GM23338 (cell line): ENCODE data around the gene GALNT13. TPM values are rescaled to one million over a fixed set of nuclear protein-coding genes. Genes with fewer than 3 reads are reported as not detected.

Experiments used
- ATAC-seq: fragments of 200-7000 bp; cut with Tn5 transposase; 3 replicates; pipeline ENCODE4 v1.9.1; 2020
- DNase-seq: peaks from one replicate; pipeline ENCODE4 v3.0.0-alpha.2; 2015; ENCODE audit warnings: low spot score
- H2AFZ ChIP-seq: fragments of 200-600 bp; sonication (generic); 2 replicates; pipeline ENCODE4 v1.8.0; 2016; ENCODE audit warnings: antibody characterized with exemption, mild to moderate bottlenecking, moderate library complexity
- H3F3A ChIP-seq: fragments of 200-600 bp; sonication (generic); replicated peaks from 2 replicates; pipeline ENCODE4 v1.8.0; 2017; ENCODE audit warnings: antibody characterized with exemption, mixed run types, low read depth
- H3K27ac ChIP-seq: fragments of 200-600 bp; sonication (generic); 2 replicates; pipeline ENCODE4 v1.6.1; 2016; ENCODE audit warnings: low read depth
- H3K27me3 ChIP-seq: fragments of 200-600 bp; sonication (generic); 2 replicates; pipeline ENCODE4 v1.8.0; 2016; ENCODE audit warnings: mild to moderate bottlenecking, mixed run types, moderate library complexity; ENCODE audit not compliant: insufficient read depth
- H3K36me3 ChIP-seq: fragments of 200-600 bp; sonication (generic); 2 replicates; pipeline ENCODE4 v1.8.0; 2016; ENCODE audit warnings: mild to moderate bottlenecking; ENCODE audit not compliant: insufficient read depth
- H3K4me1 ChIP-seq: fragments of 200-600 bp; sonication (generic); 2 replicates; pipeline ENCODE4 v1.8.0; 2016; ENCODE audit warnings: mild to moderate bottlenecking, moderate library complexity; ENCODE audit not compliant: insufficient read depth
- H3K4me2 ChIP-seq: fragments of 200-600 bp; sonication (generic); 2 replicates; pipeline ENCODE4 v1.7.1; 2017; ENCODE audit warnings: mixed run types
- H3K4me3 ChIP-seq: fragments of 200-600 bp; sonication (generic); 2 replicates; pipeline ENCODE4 v1.6.1; 2016; ENCODE audit warnings: mixed run types
- H3K79me2 ChIP-seq: fragments of 200-600 bp; sonication (generic); replicated peaks from 2 replicates; pipeline ENCODE4 v1.8.0; 2017; ENCODE audit warnings: mild to moderate bottlenecking; ENCODE audit not compliant: insufficient read depth
- H3K9me2 ChIP-seq: fragments of 200-600 bp; sonication (generic); 2 replicates; pipeline ENCODE4 v1.8.0; 2017; ENCODE audit not compliant: insufficient read depth
- H4K20me1 ChIP-seq: fragments of 200-600 bp; sonication (generic); replicated peaks from 2 replicates; pipeline ENCODE4 v1.8.0; 2017; ENCODE audit warnings: mild to moderate bottlenecking; ENCODE audit not compliant: insufficient read depth
- H3K27ac Mint-ChIP-seq: 2 replicates; pipeline ENCODE4 v1.8.0; 2020; ENCODE audit warnings: inconsistent platforms, mild to moderate bottlenecking, moderate library complexity, mixed read lengths
- H3K27me3 Mint-ChIP-seq: 3 replicates; pipeline ENCODE4 v1.8.0; 2022; ENCODE audit warnings: low read depth, mild to moderate bottlenecking, moderate library complexity, mixed read lengths, inconsistent platforms; ENCODE audit not compliant: insufficient read depth, poor library complexity
- H3K36me3 Mint-ChIP-seq: 3 replicates; pipeline ENCODE4 v1.8.0; 2021; ENCODE audit warnings: low read depth, mild to moderate bottlenecking, inconsistent platforms, moderate library complexity, mixed read lengths
- H3K4me1 Mint-ChIP-seq: 3 replicates; pipeline ENCODE4 v1.8.0; 2020; ENCODE audit warnings: mild to moderate bottlenecking, inconsistent platforms, mixed read lengths
- H3K4me3 Mint-ChIP-seq: 3 replicates; pipeline ENCODE4 v1.8.0; 2021; ENCODE audit warnings: moderate library complexity, mild to moderate bottlenecking, inconsistent platforms, mixed read lengths
- H3K9me3 Mint-ChIP-seq: 3 replicates; pipeline ENCODE4 v1.8.0; 2020; ENCODE audit warnings: moderate library complexity, mild to moderate bottlenecking, inconsistent platforms, mixed read lengths
- CREB1 ChIP-seq: fragments of 250-450 bp; sonication (Bioruptor Pico); IDR thresholded peaks from 2 replicates; pipeline ENCODE4 v1.5.0; 2020; ENCODE audit warnings: low read depth, mild to moderate bottlenecking, moderate library complexity
- CTCF ChIP-seq, 2 experiments: fragments of 200-600 bp in 1 of 2; sonication (generic) in 1 of 2; conservative IDR thresholded peaks; 2 replicates each; pipeline versions ENCODE4 v1.5.1 to v1.6.1; 2016 to 2017; ENCODE audit warnings: antibody characterized with exemption in 2 of 2, low read depth in 2 of 2, mild to moderate bottlenecking in 2 of 2, moderate library complexity in 1 of 2
- EZH2 ChIP-seq: fragments of 200-600 bp; sonication (generic); IDR thresholded peaks from one replicate; pipeline ENCODE4 v1.8.0; 2017; ENCODE audit warnings: antibody characterized with exemption, mild to moderate bottlenecking, low read depth; ENCODE audit not compliant: unreplicated experiment
- JUNB ChIP-seq: IDR thresholded peaks from one replicate; pipeline ENCODE4 v1.6.1; 2016; ENCODE audit warnings: antibody characterized with exemption; ENCODE audit not compliant: unreplicated experiment
- NANOG ChIP-seq: IDR thresholded peaks from 2 replicates; pipeline ENCODE4 v1.6.1; 2016; ENCODE audit warnings: antibody characterized with exemption, borderline replicate concordance
- POLR2AphosphoS5 ChIP-seq: IDR thresholded peaks from 2 replicates; pipeline ENCODE4 v1.6.1; 2016; ENCODE audit warnings: antibody characterized with exemption, low read depth
- REST ChIP-seq: IDR thresholded peaks from one replicate; pipeline ENCODE4 v1.6.1; 2018; ENCODE audit warnings: antibody characterized with exemption; ENCODE audit not compliant: unreplicated experiment
- ZNF114 ChIP-seq: fragments of 250-450 bp; sonication (Bioruptor Pico); IDR thresholded peaks from 2 replicates; pipeline ENCODE4 v1.5.0; 2020; ENCODE audit warnings: mild to moderate bottlenecking, moderate library complexity
- ZNF331 ChIP-seq: fragments of 250-450 bp; sonication (Bioruptor Pico); IDR thresholded peaks from 2 replicates; pipeline ENCODE4 v1.5.0; 2020; ENCODE audit warnings: low read depth, mild to moderate bottlenecking, moderate library complexity
- ZNF462 ChIP-seq: fragments of 250-450 bp; sonication (Bioruptor Pico); IDR thresholded peaks from 2 replicates; pipeline ENCODE4 v1.5.0; 2020; ENCODE audit warnings: mild to moderate bottlenecking, moderate library complexity
- polyA plus RNA-seq: library from polyadenylated mRNA; unstranded; fragments of >200 nt; fragmentation: Nextera tagmentation; extraction: Ambion mirVana; gene quantifications from 2 replicates; pipeline ENCODE4 v1.2.1, GENCODE V29; 2016
- total RNA-seq: library from RNA; depleted of rRNA; stranded (reverse); fragments of >200 nt; shearing (Covaris generic); gene quantifications from 2 replicates; pipeline ENCODE4 v1.2.3, GENCODE V29; 2014

Gene GALNT13
- total and polyA plus RNA-seq, 2 experiments from 2014 or later: 3.5 to 5.2 TPM

GRCh38 chr2:154259030-154259429, 387.3 kb downstream of the GALNT13 start (continued):
- TF ChIP-seq ZNF462 (CRISPR knock-in tag): no peak
- TF ChIP-seq POLR2AphosphoS5: no peak

- Histone ChIP-seq H3K36me3 (no peaks in the 10 kb centered on the region), H3K79me2 (no peaks in the 10 kb centered on the region), H3F3A (no peaks in the 10 kb centered on the region), H3K4me3 (no peak overlapping the region), H3K27me3 (no peaks in the 10 kb centered on the region), H3K4me1 (no peaks in the 10 kb centered on the region), H3K27ac (no peak overlapping the region), H4K20me1 (no peaks in the 10 kb centered on the region), H2AFZ (no peak overlapping the region), H3K9me2 (no peaks in the 10 kb centered on the region), H3K4me2 (no peak overlapping the region)
- no peaks in the 10 kb centered on the region for H3K9me3 Mint-ChIP-seq
- H3K27me3 Mint-ChIP-seq: peaks cover 1% of the 10 kb centered on the region
- no peaks in the 10 kb centered on the region for H3K36me3 Mint-ChIP-seq
- H3K27ac Mint-ChIP-seq: no peak overlapping the region
- no peaks in the 10 kb centered on the region for H3K4me1 Mint-ChIP-seq
- ATAC-seq: no peak
- H3K4me3 Mint-ChIP-seq: no peak overlapping the region
- DNase-seq: no peak
- no peak for TF ChIP-seq CTCF (conservative IDR thresholded peaks at IDR 0.05; ENCODE audit: low read depth in 2 of 2)
- no peak for TF ChIP-seq CREB1 (CRISPR knock-in tag)
- no peak for TF ChIP-seq ZNF114
- no peak for TF ChIP-seq REST
- TF ChIP-seq NANOG: no peak
- no peak for TF ChIP-seq EZH2
- no peak for TF ChIP-seq JUNB
- no peak for TF ChIP-seq ZNF331 (CRISPR knock-in tag)
These were observed 389.8 kb downstream of the GALNT13 start for GRCh38 chr2:154261473-154262027.
